HL-60 (cell line): Measurements from ENCODE around the gene TRAM1L1.

Experiments
- DNase-seq, 2 experiments: peaks; one replicate each; pipeline ENCODE4 v3.0.0-alpha.2; 2010 to 2020; ENCODE audit warnings: low read depth in 1 of 2, low spot score in 1 of 2
- H3K27ac ChIP-seq: fragments of 250-450 bp; sonication (Bioruptor Pico); replicated peaks from 2 replicates; pipeline ENCODE4 v1.5.1; 2020; ENCODE audit warnings: mild to moderate bottlenecking, moderate library complexity
- H3K27me3 ChIP-seq: fragments of 250-450 bp; sonication (Bioruptor Pico); 2 replicates; pipeline ENCODE4 v1.5.1; 2021; ENCODE audit warnings: mild to moderate bottlenecking, moderate library complexity; ENCODE audit not compliant: insufficient read depth, poor library complexity, severe bottlenecking
- H3K4me3 ChIP-seq: replicated peaks from 2 replicates; pipeline ENCODE4 v1.5.1; 2011; ENCODE audit warnings: mild to moderate bottlenecking, control low read depth, low read length; ENCODE audit not compliant: insufficient read depth
- CTCF ChIP-seq: IDR thresholded peaks from one replicate; pipeline ENCODE4 v1.5.1; 2011; ENCODE audit warnings: low read length, control low read depth, inconsistent platforms; ENCODE audit not compliant: insufficient read depth
- GABPA ChIP-seq: IDR thresholded peaks from 2 replicates; pipeline ENCODE4 v1.6.1; 2012; ENCODE audit warnings: low read depth
- POLR2AphosphoS5 ChIP-seq: IDR thresholded peaks from 2 replicates; pipeline ENCODE4 v1.6.1; 2012; ENCODE audit warnings: low read depth
- REST ChIP-seq: IDR thresholded peaks from 2 replicates; pipeline ENCODE4 v1.6.1; 2012; ENCODE audit warnings: low read depth; ENCODE audit not compliant: insufficient replicate concordance
- SPI1 ChIP-seq: IDR thresholded peaks from 2 replicates; pipeline ENCODE4 v1.6.1; 2012; ENCODE audit warnings: low read depth, mild to moderate bottlenecking, borderline replicate concordance

The TRAM1L1 gene

GRCh38 chr4:117096462-117096861 is 11.1 kb upstream of the TRAM1L1 start:
- no peak overlapping the region for H3K27ac ChIP-seq
- DNase-seq: no peak
- no peak for TF ChIP-seq SPI1
- H3K27me3 ChIP-seq: no peaks in the 10 kb centered on the region
- no peak overlapping the region for H3K4me3 ChIP-seq

GRCh38 chr4:117093571-117093970 is 8.2 kb upstream of the TRAM1L1 start:
- H3K27me3 ChIP-seq: no peaks in the 10 kb centered on the region
- DNase-seq: no peak
- H3K4me3 ChIP-seq: no peak overlapping the region
- no peak overlapping the region for H3K27ac ChIP-seq
- TF ChIP-seq CTCF (no peak), POLR2AphosphoS5 (no peak)

GRCh38 chr4:117077760-117078159 is 7.6 kb downstream of the TRAM1L1 start:
- no peak overlapping the region for H3K27ac ChIP-seq
- H3K4me3 ChIP-seq: no peak overlapping the region
- H3K27me3 ChIP-seq: no peaks in the 10 kb centered on the region
- TF ChIP-seq POLR2AphosphoS5: no peak
- DNase-seq: no peak

GRCh38 chr4:117068120-117068519 is 17.3 kb downstream of the TRAM1L1 start:
- Histone ChIP-seq H3K27ac (no peak overlapping the region), H3K4me3 (no peak overlapping the region), H3K27me3 (no peaks in the 10 kb centered on the region)
- no peak for DNase-seq
- TF ChIP-seq GABPA (no peak), POLR2AphosphoS5 (no peak), CTCF (no peak), REST (no peak), SPI1 (no peak)

GRCh38 chr4:117063961-117064696 is 21.2 kb downstream of the TRAM1L1 start:
- no peak for DNase-seq
- no peak overlapping the region for H3K4me3 ChIP-seq
- H3K27ac ChIP-seq: no peak overlapping the region
- no peaks in the 10 kb centered on the region for H3K27me3 ChIP-seq
- TF ChIP-seq CTCF: no peak
- no peak for TF ChIP-seq REST
